ENCODE results near the gene GJA1.
"Not testable (repeated sequence)": the region's sequence is repeated elsewhere in the genome, so short reads cannot be mapped to it uniquely, and the experiment has no call there.

The GJA1 gene

GRCh38 chr6:121435444-121436069, at the start of gene GJA1:
Gene GJA1, plus strand, starts transcription at chr6:121435646. Its CDS starts 11,202 bp downstream, at chr6:121446848.
- no peak for DNase-seq

- not testable (repeated sequence) for DNase-seq
These were observed 48.9 kb upstream of the GJA1 start for GRCh38 chr6:121386551-121386950.

GRCh38 chr6:121389419-121389818, 46.0 kb upstream of the GJA1 start:
- DNase-seq, result no peak

GRCh38 chr6:121393731-121394505, 41.5 kb upstream of the GJA1 start:
- DNase-seq, result no peak

- DNase-seq, result no peak
These were observed 39.7 kb upstream of the GJA1 start for GRCh38 chr6:121395736-121396135.

GRCh38 chr6:121397188-121397587, 38.3 kb upstream of the GJA1 start:
- not testable (repeated sequence) for DNase-seq

GRCh38 chr6:121398127-121398526, 37.3 kb upstream of the GJA1 start:
- no peak for DNase-seq

GRCh38 chr6:121399966-121400365, 35.5 kb upstream of the GJA1 start:
- no peak for DNase-seq

GRCh38 chr6:121403964-121404363, 31.5 kb upstream of the GJA1 start:
- no peak for DNase-seq

- DNase-seq, result no peak
These were observed 30.1 kb upstream of the GJA1 start for GRCh38 chr6:121405306-121405705.

- no peak for DNase-seq
These were observed 27.1 kb upstream of the GJA1 start for GRCh38 chr6:121408321-121408720.

GRCh38 chr6:121413879-121414278, 21.6 kb upstream of the GJA1 start:
- no peak for DNase-seq

- no peak for DNase-seq
These were observed 17.1 kb upstream of the GJA1 start for GRCh38 chr6:121418346-121418745.

- DNase-seq, result no peak
These were observed 8.8 kb upstream of the GJA1 start for GRCh38 chr6:121426686-121427085.

GRCh38 chr6:121428872-121429756, 6.3 kb upstream of the GJA1 start:
- DNase-seq, result no peak

- no peak for DNase-seq
These were observed 4.7 kb upstream of the GJA1 start for GRCh38 chr6:121430514-121431460.

GRCh38 chr6:121431776-121432175, 3.7 kb upstream of the GJA1 start:
- DNase-seq, result not testable (repeated sequence)

GRCh38 chr6:121434037-121434770, 1.2 kb upstream of the GJA1 start:
- no peak for DNase-seq

GRCh38 chr6:121436274-121436857, 920 bp downstream of the GJA1 start:
- no peak for DNase-seq

GRCh38 chr6:121436960-121437850, 1.8 kb downstream of the GJA1 start:
- no peak for DNase-seq
